Right lung (tissue), 10 donors: ENCODE data around the gene FAM76B. TPM values are rescaled to one million over a fixed set of nuclear protein-coding genes. Genes with fewer than 3 reads are reported as not detected.
"Not testable (repeated sequence)": the region's sequence is repeated elsewhere in the genome, so short reads cannot be mapped to it uniquely, and the experiment has no call there.

Experiments used
- DNase-seq, 2 donors: peaks; one replicate each; pipeline ENCODE4 v3.0.0-alpha.2; 2013
- long read RNA-seq, 8 donors: transcript quantifications; one replicate each; lab custom pipeline, GENCODE V29; 2026
- polyA plus RNA-seq, 5 donors: library from polyadenylated mRNA; unstranded; fragments of 120-200 nt; gene quantifications; one replicate each; pipeline versions ENCODE4 v1.2.1 to v1.2.3, GENCODE V29; 2013; ENCODE audit warnings: inconsistent platforms in 1 of 5, low replicate concordance in 1 of 5; ENCODE audit not compliant: insufficient read length in 5 of 5, insufficient read depth in 1 of 5

Gene FAM76B
- polyA plus RNA-seq: 10 to 100 TPM; 39.4 to 73.9 (median 73.4) TPM
- long read RNA-seq, donor 1, partial matches to known transcripts: 106 of 119 reads
- long read RNA-seq, donor 1, other reads (novel, unspliced or antisense): 9 of 119 reads
- long read RNA-seq, donor 2, partial matches to known transcripts: 0 of 4 reads
- long read RNA-seq, donor 2, other reads (novel, unspliced or antisense): 0 of 4 reads
- long read RNA-seq, donor 3, partial matches to known transcripts: 0 of 2 reads
- long read RNA-seq, donor 3, other reads (novel, unspliced or antisense): 0 of 2 reads
- long read RNA-seq, donor 4, partial matches to known transcripts: 0 of 4 reads
- long read RNA-seq, donor 4, other reads (novel, unspliced or antisense): 0 of 4 reads
- long read RNA-seq, donor 5, partial matches to known transcripts: 0 of 5 reads
- long read RNA-seq, donor 5, other reads (novel, unspliced or antisense): 0 of 5 reads
- long read RNA-seq, donor 6, partial matches to known transcripts: 0 of 4 reads
- long read RNA-seq, donor 6, other reads (novel, unspliced or antisense): 0 of 4 reads
- long read RNA-seq, donor 7, transcript FAM76B-201 (10 exons, 3,952 nt): major isoform, 6 of 8 reads
- long read RNA-seq, donor 7, partial matches to known transcripts: 0 of 8 reads
- long read RNA-seq, donor 7, other reads (novel, unspliced or antisense): 0 of 8 reads
- long read RNA-seq, donor 8, partial matches to known transcripts: 0 of 4 reads
- long read RNA-seq, donor 8, other reads (novel, unspliced or antisense): 0 of 4 reads

DNA sequence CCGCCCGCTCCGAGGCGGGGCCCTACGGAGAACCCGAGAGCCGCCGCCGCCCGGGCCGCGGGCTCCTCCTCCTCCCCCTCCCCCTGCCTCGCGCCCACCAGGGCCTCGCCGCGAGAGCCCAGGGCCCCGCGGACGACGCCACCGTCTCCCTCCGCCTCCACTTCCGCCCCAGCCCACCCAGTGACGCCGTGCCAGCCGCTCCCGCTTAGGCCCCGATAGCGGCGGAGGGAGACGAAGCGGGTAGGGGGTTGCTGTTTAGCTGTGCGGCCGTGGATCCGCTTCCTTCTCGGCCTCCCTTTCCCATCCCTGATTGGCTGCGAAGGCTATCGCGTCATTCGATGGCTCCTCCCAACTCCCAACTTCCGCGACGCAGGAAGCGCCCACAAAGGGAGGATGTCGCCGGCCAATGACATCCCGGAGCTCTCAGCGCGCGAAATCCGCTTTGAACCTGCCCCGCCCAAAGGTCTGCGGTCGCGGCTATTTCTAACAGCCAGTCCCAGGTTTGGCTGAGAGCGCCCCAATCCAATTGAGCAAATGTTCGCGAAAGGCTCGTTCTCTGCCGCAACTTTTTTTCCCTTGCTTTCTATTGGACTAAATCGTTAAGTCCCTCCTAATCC is at the start of gene FAM76B:
TSS of gene FAM76B (minus strand) at position 277 of the 617 bp plus-strand sequence. CDS start 304 bp downstream, outside the sequence.
- peak; percentile 99 to 100 for DNase-seq

DNA sequence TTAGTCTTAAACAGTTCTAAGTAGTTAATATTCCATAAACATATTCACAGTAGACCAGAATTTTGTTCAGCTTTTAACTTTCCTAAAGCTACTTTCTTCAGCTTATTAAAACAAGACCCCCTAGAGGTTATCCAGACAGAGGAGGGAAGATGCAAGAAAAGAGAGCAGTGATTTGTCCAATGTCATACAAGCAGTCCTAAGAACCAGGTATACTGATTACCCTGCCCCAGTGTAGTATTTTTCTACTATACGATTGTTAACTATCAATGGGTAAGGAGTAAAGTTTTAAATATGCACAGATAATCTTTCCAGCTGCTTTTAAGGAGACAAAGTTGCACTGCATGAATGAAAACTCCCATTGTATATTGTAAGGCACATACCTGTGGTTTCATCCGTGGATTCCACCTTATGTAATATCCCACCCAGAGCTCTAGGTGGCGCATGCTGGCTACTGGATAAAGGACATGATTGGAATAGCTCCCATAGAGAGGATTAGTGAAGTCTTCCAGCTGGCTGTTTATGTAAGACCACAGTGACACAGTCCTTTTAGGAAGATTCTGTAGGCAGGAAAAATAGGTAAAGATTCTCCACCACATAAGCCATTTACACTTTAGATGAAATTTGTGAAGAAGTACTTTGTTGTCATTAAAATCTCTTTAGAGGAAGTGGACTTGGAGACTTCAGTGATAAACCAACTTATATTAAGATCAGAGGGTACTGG is 46.3 kb upstream of the FAM76B start:
- DNase-seq: peak; percentile 54 to 67

DNA sequence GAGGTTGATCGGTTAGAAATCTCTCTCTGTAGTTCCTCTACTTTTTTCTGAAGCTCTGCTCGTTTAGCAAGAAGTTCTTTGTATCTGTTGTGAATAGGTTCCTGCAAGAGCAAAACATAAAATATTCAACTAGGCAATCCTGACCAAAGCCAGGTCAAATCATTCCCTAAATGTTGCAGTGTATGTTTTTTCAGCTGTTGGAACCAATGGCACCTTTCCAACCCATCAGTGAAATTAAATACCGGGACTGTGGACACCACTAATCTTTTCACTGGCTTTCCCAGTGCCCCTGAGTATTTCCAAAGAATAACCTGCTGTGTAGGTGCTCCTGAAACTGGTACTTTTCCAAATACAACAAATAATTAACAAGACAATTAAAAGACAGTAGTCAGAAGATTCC is 45.8 kb upstream of the FAM76B start:
- no peak for DNase-seq

DNA sequence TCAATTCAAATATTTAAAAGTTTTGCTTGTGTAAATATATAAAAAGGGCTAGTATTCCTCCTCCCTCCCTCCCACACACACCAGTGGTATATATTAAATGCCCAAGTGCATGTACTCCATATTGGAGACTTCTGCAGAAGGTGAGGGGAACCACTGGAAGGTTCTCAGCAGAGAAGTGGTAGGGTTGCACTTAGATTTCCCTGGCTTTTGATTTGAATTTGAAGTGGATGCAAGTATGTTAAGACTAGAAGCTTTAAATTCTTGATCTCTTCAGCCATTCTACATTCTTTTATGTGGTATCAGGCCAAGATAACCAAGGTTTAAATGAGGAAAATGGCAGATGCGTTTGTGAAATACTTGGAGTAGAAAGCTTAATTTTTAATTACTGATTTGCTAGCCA is 43.8 kb upstream of the FAM76B start:
- DNase-seq: no peak

DNA sequence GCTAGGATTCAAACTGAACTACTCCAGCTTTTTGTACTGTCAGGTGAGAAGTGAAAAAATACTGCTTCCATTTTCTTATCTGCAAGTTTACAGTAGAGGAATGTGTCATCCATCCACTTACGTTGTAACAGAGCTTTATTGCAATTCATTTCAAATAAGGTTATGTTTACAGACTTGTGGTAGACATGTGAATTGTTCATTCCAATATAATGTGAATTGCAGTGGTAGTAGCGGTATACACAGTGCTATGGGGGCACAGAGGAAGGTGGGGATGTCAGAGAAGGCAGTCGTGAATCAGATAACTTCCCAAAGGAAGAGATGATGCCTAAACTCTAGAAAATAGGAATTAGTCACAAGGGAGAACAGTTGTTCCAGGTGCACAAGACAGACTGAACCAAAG is 43.2 kb upstream of the FAM76B start:
- DNase-seq: no peak

DNA sequence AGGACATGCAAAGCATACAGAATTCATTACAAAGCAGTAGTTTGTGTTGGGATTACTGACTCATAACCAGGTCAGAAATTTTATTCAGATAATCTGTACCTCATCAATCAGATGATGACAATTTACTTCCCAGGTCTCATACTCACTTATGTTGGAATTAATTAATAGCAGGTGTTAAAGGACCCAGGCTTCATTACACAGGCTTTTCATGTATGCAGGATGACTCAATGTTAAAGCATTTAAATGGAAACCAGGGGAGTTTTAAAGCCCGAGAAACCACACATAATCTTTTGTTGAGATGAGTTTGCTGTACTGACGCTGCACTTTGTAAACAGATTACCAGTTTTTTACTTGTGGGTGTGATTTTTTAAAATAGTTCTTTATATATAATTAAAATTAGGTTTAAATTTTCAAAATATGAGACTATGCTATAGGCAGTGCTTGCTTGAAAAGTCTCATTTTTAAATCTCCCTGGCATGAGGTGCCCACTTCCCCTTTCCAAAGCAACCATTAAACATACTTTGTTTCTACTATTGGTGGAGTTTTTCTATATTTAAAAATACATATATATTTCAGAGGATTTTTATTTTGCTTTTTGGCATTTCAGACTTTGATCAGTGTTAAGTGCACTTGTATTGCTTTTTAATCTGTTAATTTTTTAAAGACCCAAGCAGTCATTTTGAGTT is 41.8 kb upstream of the FAM76B start:
- DNase-seq: no peak

DNA sequence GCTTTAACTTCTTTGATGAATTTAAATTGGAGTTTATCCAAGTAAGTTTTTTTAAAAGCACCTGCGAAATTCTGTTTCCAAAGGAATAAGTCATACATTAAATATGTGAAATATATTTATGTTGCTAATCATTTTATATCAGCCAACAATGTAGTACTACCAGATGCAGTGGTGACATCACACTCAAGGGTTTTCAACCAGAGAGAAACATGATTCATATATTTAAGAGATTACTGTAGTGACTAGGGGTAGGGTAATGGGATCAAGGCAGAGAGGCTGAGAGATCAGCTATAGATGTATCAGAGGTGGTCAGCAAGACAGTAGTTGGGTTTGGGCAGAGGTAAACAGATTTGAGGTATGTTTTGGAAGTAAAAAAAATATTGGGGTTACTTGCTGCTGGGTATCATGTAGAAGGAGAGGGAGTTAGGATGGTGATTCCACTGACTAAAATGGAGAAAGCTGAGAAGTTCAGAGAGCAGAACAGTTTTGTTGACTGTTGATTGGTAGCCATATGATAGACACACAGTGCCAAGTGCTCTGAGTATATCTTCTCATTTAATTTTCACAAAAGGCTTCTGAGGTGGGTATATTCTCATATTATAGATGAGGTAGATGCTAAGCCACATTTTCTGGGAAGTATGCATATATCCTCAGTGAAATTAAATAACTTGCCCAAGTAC is 40.1 kb upstream of the FAM76B start:
- DNase-seq: no peak

DNA sequence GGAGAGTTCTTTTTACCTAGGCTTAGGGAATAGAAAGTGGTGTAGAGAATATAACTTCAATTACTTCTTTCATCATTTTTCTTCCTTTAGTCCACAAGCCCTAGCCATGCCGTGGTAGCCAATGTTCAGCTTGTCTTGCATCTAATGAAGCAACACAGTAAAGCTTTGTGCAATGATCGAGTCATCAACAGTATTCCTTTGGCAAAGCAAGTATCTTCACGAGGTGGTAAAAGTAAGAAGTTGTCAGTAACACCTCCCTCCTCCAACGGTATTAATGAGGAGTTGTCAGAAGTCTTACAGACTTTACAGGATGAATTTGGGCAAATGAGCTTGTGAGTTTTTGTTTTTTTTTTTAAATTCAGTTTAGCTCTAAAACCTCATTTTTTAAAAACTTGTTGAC is 38.1 kb upstream of the FAM76B start:
- peak; percentile 70 to 72 for DNase-seq

DNA sequence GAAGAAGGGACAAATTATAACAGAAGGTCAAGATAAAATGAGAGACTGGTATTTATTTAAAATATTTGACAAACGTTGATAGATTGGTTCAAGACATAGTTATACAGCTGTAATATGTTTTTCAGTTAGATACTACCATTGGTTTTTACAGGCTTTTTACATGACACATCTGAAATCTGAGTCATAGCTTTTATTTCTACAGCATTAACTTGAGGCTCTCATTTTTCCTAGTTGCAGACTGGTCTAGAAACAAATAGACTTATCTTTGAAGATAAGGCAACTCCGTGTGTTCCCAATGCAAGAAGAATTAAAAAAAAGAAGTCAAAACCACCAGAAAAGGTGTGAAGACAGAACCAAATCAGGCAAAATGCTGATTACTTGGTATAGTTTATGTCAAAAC is 32.1 kb upstream of the FAM76B start:
- no peak for DNase-seq

DNA sequence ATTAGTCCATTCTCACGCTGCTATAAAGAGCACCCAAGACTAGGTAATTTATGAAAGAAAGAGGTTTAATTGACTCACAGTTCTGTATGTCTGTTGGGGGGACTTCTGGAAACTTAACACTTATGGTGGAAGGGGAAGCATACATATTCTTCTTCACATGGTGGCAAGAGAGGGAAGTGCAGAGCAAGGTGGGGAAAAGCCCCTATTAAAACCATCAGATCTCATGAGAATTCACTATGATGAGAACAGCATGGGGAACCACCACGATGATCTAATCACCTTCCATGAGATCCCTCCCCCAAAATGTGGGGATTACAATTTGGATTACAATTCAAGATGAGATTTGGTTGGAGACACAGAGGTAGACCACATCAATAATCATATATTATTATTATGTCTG is 26.5 kb upstream of the FAM76B start:
- DNase-seq: no peak

DNA sequence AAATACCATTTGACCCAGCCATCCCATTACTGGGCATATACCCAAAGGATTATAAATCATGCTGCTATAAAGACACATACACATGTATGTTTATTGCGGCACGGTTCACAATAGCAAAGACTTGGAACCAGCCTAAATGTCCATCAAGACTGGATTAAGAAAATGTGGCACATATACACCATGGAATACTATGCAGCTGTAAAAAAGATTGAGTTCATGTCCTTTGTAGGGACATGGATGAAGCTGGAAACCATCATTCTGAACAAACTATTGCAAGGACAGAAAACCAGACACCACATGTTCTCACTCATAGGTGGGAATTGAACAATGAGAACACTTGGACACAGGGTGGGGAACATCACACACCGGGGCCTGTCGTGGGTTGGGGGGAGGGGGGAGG is 21.5 kb upstream of the FAM76B start:
- DNase-seq: not testable (repeated sequence)

DNA sequence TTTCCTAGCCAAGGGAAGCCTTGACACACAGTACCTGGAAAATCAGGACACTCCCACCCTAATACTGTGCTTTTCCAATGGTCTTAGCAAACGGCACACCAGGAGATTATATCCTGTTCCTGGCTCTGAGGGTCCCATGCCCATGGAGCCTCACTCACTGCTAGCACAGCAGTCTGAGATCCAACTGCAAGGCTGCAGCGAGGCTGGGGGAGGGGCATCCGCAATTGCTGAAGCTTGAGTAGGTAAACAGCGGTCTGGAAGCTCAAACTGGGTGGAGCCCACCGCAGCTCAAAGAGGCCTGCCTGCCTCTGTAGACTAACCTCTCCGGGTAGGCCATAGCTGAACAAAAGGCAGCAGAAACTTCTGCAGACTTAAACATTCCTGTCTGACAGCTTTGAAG is 16.9 kb upstream of the FAM76B start:
- DNase-seq: not testable (repeated sequence)

DNA sequence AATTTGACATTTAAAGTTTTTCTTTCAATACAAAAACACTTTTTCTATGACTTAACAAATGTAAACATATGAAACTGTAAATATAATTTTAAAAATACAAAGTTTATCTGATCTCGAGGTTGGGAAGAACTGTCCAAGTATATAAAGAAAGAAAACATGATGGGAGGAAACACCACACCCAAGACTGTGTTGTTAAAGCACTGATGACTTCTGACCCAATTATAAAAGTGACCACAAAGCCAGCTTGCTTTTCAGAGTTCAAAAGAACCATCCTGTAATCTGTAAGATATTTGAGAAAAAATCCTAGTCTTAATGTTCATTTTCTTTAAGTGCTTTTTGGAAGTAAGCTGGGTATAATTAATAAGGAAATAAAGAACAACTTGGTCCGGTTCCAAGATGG is 16.3 kb upstream of the FAM76B start:
- no peak for DNase-seq

DNA sequence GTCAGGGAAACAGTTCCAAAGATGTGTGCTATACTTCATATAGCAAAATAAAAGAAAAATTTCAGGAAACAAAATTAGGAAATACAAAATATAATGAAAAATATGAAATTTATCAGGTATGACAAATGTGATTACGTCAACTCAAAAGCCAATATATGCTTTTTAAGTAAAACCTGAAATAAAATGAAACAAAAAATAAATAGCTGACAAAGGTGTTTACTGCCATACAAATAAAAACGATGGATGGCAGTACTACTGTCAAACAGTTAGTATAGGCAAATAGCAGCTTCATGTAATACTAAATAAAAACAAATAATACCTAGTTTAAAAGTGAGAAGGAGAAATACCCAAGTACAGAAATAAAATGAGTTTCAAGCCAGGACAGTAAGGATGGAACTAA is 14.4 kb upstream of the FAM76B start:
- DNase-seq: no peak

DNA sequence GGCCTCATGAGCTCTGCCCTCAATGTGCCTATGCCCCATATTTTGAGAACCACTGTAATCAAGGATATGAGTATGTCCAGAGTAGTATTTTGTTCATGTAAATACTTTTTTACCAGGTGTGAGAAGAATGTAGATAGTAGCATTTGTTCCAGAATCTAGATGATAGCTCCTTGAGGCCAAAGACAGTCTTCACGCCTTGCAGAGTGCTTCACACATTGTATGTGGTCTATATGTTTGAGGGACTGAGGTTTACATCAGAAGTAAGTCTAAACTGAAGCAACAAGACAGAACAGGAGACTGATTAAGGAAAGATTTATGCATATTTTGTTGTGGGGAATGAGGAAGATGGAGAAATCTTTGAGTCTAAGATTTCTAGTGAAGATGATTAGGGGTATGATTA is 13.2 kb upstream of the FAM76B start:
- DNase-seq: no peak

DNA sequence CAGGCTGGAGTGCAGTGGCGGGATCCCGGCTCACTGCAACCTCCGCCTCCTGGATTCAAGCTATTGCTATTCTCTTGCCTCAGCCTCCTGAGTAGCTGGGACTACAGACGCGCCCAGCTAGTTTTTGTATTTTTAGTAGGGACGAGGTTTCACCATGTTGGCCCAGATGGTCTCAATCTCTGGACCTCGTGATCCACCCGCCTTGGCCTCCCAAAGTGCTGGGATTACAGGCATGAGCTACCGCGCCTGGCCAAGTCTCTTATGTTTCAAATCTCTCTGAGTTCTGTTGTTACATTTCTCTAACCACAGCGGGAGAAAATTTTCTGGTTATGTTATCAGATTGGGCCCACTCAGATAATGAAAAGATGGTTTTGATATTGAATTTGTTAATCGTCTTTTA is 10.9 kb upstream of the FAM76B start:
- DNase-seq: no peak

DNA sequence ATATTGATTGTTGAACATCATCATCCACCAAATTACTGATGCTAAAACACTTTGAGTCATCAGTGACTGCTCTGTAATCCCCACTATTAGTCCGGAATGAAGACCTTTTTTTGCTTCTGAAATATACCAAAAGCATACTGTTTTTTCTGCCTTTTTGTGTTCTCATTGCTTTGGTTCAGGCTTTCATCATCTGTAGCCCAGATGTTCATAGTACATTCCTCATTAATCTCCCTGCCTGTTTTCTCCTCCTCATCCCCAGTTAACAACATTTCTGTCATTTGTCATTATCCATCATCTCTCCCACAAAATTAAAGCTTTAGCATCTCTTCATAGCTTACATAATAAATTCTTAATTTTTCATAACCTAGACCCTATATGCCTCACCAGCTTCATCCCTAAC is 10.0 kb upstream of the FAM76B start:
- no peak for DNase-seq

DNA sequence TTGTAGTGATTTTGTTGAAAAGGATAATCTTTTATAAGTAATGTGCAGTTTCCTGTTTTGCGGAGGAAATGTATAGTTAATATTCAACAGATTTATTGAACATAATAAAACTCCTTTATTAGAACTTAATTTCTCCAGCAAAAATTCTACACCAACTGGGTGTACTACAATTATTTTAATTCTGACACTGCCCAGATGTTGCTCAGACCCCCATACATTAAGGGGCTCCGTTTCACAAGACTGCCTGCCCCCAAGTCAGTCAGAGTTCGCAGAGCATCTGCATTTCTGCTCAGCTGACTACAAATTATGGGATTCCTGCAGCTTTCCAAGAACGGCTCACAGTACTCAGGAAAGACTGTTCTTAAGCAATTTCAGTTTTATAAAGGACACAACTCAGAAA is 6.9 kb upstream of the FAM76B start:
- DNase-seq: no peak

DNA sequence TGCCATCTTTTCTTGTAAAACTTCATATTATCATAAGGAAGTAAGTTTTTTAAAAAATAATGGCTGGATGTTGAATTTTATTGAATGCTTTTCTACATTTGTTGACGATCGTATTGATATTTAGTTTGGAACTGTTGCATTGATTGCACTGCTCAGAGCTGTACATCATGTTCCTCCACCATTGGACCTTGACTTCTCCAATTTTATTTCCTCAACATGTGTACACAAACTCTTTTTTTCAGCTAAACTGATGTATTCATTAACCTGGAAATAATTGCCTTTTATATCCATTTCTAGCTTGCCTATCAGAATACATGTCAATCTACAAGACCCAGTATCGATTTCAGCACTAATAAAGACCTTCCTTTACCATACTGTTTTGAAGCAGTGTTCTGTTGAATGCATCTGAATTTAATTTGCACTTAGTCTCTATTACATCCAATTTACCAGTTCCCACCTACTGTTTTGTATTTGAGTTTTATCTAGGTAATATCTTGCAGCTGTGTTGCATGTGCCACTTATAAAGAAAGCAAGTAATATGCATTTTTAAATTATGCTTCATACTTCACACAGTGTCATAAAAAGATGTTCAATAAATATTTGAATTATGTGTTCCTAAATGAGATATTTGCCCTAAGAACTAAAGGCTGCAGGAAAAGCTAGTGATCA is 6.2 kb upstream of the FAM76B start:
- no peak for DNase-seq

DNA sequence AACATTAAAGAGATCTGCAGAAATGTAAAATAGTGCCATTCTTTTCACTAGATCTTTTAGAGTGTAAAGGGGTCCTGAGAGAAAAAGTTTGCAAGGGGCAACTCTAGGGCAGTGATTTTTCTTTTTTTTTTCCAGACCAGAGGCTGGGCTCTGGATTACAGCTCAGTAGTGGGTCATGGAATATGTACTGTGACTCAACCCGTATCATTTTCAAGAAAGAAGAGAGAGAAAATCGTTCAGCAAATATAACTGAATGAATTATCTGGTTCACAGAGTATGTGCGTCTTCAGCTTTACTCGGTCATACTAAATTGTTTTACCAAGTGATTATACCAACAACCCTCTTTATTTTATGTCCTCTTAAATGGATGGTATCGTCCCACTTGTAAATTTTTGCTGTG is 4.5 kb upstream of the FAM76B start:
- no peak for DNase-seq
